Stimulated activated CD4-positive, alpha-beta T cell treated with anti-CD3 and anti-CD28 coated beads, Interleukin-15, amount 100 ng/mL, for 1 hour (primary cell): ENCODE measurements around the gene HS6ST3.
"Not testable (repeated sequence)": the region's sequence is repeated elsewhere in the genome, so short reads cannot be mapped to it uniquely, and the experiment has no call there.

Experiments used
- DNase-seq, 2 donors: peaks; one replicate each; pipeline ENCODE4 v3.0.0-alpha.2; 2020; ENCODE audit warnings: low read depth in 1 of 2, low spot score in 1 of 2

HS6ST3 gene

GRCh38 chr13:96091164-96092117 is 1.5 kb downstream of the HS6ST3 start:
- DNase-seq, result no peak

- no peak for DNase-seq
Measured at GRCh38 chr13:96093296-96094006, 3.5 kb downstream of the HS6ST3 start.

- DNase-seq, result no peak
Measured at GRCh38 chr13:96100457-96101220, 10.7 kb downstream of the HS6ST3 start.

GRCh38 chr13:96104516-96104915 is 14.6 kb downstream of the HS6ST3 start:
- DNase-seq, result no peak

- DNase-seq, result not testable (repeated sequence)
Measured at GRCh38 chr13:96108072-96108471, 18.2 kb downstream of the HS6ST3 start.

- DNase-seq, result no peak
Measured at GRCh38 chr13:96109125-96109524, 19.2 kb downstream of the HS6ST3 start.

- DNase-seq, result no peak
Measured at GRCh38 chr13:96112936-96113335, 23.0 kb downstream of the HS6ST3 start.

GRCh38 chr13:96115368-96115767 is 25.5 kb downstream of the HS6ST3 start:
- DNase-seq, result not testable (repeated sequence)

GRCh38 chr13:96119921-96120320 is 30.0 kb downstream of the HS6ST3 start:
- DNase-seq, result no peak

GRCh38 chr13:96130818-96131340 is 41.0 kb downstream of the HS6ST3 start:
- DNase-seq, result no peak

- no peak for DNase-seq
Measured at GRCh38 chr13:96141032-96141431, 51.1 kb downstream of the HS6ST3 start.

- no peak for DNase-seq
Measured at GRCh38 chr13:96159725-96160124, 69.8 kb downstream of the HS6ST3 start.

GRCh38 chr13:96161141-96161540 is 71.2 kb downstream of the HS6ST3 start:
- no peak for DNase-seq

- no peak for DNase-seq
Measured at GRCh38 chr13:96165840-96166239, 75.9 kb downstream of the HS6ST3 start.

GRCh38 chr13:96172066-96172465 is 82.2 kb downstream of the HS6ST3 start:
- no peak for DNase-seq

- no peak for DNase-seq
Measured at GRCh38 chr13:96178759-96179158, 88.9 kb downstream of the HS6ST3 start.

- no peak for DNase-seq
Measured at GRCh38 chr13:96179309-96179708, 89.4 kb downstream of the HS6ST3 start.

GRCh38 chr13:96181911-96182310 is 92.0 kb downstream of the HS6ST3 start:
- DNase-seq, result no peak

GRCh38 chr13:96185818-96186217 is 95.9 kb downstream of the HS6ST3 start:
- DNase-seq, result no peak

GRCh38 chr13:96191367-96191766 is 101.5 kb downstream of the HS6ST3 start:
- DNase-seq, result no peak

- DNase-seq, result no peak
Measured at GRCh38 chr13:96193728-96194310, 103.9 kb downstream of the HS6ST3 start.
